ENCODE results near the gene NKTR.

- TF ChIP-seq CTCF (IDR thresholded peaks at IDR 0.05) = no peak
- TF ChIP-seq POLR2A (IDR thresholded peaks at IDR 0.05) = no peak
Observed at GRCh38 chr3:42668413-42668760, 67.9 kb downstream of the NKTR start.

Measured in lower leg skin (tissue), 3 donors.